Fibroblast of lung (primary cell): ENCODE results near the gene ITIH4. TPM values are rescaled to one million over a fixed set of nuclear protein-coding genes. Genes with fewer than 3 reads are reported as not detected.

Experiments
- DNase-seq, 2 donors: peaks; one replicate each; pipeline versions ENCODE4 v3.0.0 to v3.0.0-alpha.2; 2010; ENCODE audit warnings: low read depth in 2 of 2
- H2AFZ ChIP-seq: 2 replicates; pipeline ENCODE4 v1.5.1; 2012; ENCODE audit warnings: low read length, control low read depth, inconsistent platforms
- H3K27ac ChIP-seq: 2 replicates; pipeline ENCODE4 v1.5.1; 2011; ENCODE audit warnings: low read length, control low read depth; ENCODE audit not compliant: insufficient read depth
- H3K27me3 ChIP-seq: 2 replicates; pipeline ENCODE4 v1.5.1; 2011; ENCODE audit warnings: mild to moderate bottlenecking, low read length; ENCODE audit not compliant: control insufficient read depth, insufficient read depth
- H3K36me3 ChIP-seq: 2 replicates; pipeline ENCODE4 v1.5.1; 2011; ENCODE audit warnings: low read length; ENCODE audit not compliant: control insufficient read depth, insufficient read depth
- H3K4me1 ChIP-seq: 2 replicates; pipeline ENCODE4 v1.5.1; 2011; ENCODE audit warnings: low read length; ENCODE audit not compliant: control insufficient read depth, insufficient read depth; ENCODE audit errors: extremely low read depth
- H3K4me2 ChIP-seq: 2 replicates; pipeline ENCODE4 v1.5.1; 2011; ENCODE audit warnings: low read length, control low read depth; ENCODE audit not compliant: insufficient read depth; ENCODE audit errors: extremely low read depth
- H3K4me3 ChIP-seq, 4 experiments: fragments of 200-600 bp in 1 of 4; sonication (generic) in 1 of 4; replicated peaks in 1 of 4; 2 replicates each; pipeline ENCODE4 v1.5.1; 2011 to 2016; ENCODE audit warnings: low read length in 4 of 4, low read depth in 3 of 4, mild to moderate bottlenecking in 3 of 4, control low read depth in 2 of 4, inconsistent platforms in 1 of 4, mixed read lengths in 1 of 4; ENCODE audit not compliant: insufficient read depth in 1 of 4; ENCODE audit errors: control extremely low read depth in 1 of 4
- H3K79me2 ChIP-seq: 2 replicates; pipeline ENCODE4 v1.5.1; 2012; ENCODE audit warnings: mild to moderate bottlenecking, low read length, inconsistent platforms; ENCODE audit not compliant: control insufficient read depth, insufficient read depth
- H3K9ac ChIP-seq: 2 replicates; pipeline ENCODE4 v1.5.1; 2011; ENCODE audit warnings: mild to moderate bottlenecking, low read length, control low read depth; ENCODE audit not compliant: insufficient read depth
- H3K9me3 ChIP-seq: 2 replicates; pipeline ENCODE4 v1.5.1; 2012; ENCODE audit warnings: low read depth, low read length; ENCODE audit not compliant: control insufficient read depth, insufficient read depth
- H4K20me1 ChIP-seq: 2 replicates; pipeline ENCODE4 v1.5.1; 2011; ENCODE audit warnings: low read length; ENCODE audit not compliant: control insufficient read depth, insufficient read depth; ENCODE audit errors: extremely low read depth
- EZH2 ChIP-seq: IDR thresholded peaks from 2 replicates; pipeline ENCODE4 v1.5.1; 2012; ENCODE audit warnings: low read length, control low read depth, mild to moderate bottlenecking; ENCODE audit errors: missing control alignments
- polyA minus RNA-seq: library from RNA; depleted of rRNA, polyadenylated mRNA; stranded (reverse); fragments of >200 nt; gene quantifications from 2 replicates; pipeline ENCODE4 v1.2.3, GENCODE V29; 2011; ENCODE audit warnings: low replicate concordance
- polyA plus RNA-seq, 2 donors: library from polyadenylated mRNA; depleted of rRNA in 1 of 2; stranded (reverse) in 1 of 2; unstranded in 1 of 2; fragments of >200 nt; gene quantifications; 2 replicates each; pipeline ENCODE4 v1.2.1, GENCODE V29; 2011 to 2012; ENCODE audit warnings: missing spikeins in 1 of 2
- total RNA-seq: library from RNA; depleted of rRNA; stranded (reverse); fragments of >200 nt; gene quantifications from 2 replicates; pipeline ENCODE4 v1.2.1, GENCODE V29; 2014
- TF ChIP-seq, protein P1 (sequence below), 2 donors: IDR thresholded peaks in 1 of 2; conservative IDR thresholded peaks in 1 of 2; 1 replicate in 1 of 2; 2 replicates in 1 of 2; pipeline ENCODE4 v1.5.1; 2011 to 2012; ENCODE audit warnings: low read length in 2 of 2, control low read depth in 1 of 2, inconsistent platforms in 1 of 2, low read depth in 1 of 2, mild to moderate bottlenecking in 1 of 2

The ITIH4 gene
- total RNA-seq (2.6 TPM in 2 replicates), polyA plus RNA-seq (0.36 and 1.1 TPM in 2 replicates), polyA minus RNA-seq (1.0 TPM in 1 of 2 replicates, not detected in the other)
- 0.40 and 0.79 TPM in 2 replicates for polyA plus RNA-seq (2012)

DNA sequence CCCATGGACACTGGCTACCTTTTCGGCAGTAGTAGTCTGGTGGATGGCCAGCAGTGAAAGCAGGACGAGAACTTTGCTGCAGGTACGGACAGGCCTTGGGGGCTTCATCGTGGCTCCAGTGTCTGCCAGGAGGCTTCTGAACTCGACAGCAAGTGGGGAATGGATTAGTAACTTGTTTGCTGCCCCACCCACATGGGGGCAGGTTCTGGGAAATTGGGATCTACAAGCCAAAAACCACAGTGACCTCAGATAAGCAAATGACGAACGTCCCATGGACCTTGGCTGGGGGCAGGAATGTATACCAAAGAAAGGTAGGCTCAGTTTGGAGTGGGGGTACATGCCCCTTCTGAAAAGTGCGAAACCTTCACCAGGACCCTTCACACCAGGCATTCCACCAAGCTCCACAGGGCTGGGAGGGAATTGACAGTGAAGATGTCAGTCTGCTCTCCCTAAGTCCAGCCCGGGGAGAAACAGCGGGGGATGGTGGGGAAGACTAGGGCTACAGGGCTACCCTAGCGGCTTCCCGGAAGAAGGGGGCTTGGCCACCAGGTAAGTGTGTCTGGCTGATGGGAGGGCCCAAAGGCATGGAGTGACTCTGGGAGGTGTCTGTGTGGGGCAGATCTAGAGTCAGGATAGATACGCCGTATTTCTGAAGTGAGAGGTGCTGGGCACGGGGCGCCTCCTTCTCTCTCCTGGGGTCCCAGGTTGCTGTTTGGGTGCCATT, at the start of gene ITIH4:
ITIH4 (minus strand) TSS at position 138 of the 724 bp plus-strand sequence; CDS start at position 108, 30 bp downstream.
- Histone ChIP-seq H3K79me2 (no peaks in the 10 kb centered on the region), H3K9me3 (no peaks in the 10 kb centered on the region), H3K36me3 (no peaks in the 10 kb centered on the region), H3K4me3 (no peak within 1 kb of the TSS), H3K9ac (no peak within 1 kb of the TSS), H3K4me1 (peaks cover 21% of the 10 kb centered on the region), H3K27me3 (no peaks in the 10 kb centered on the region), H2AFZ (no peak within 1 kb of the TSS), H4K20me1 (no peaks in the 10 kb centered on the region), H3K4me2 (no peak within 1 kb of the TSS), H3K27ac (no peak within 1 kb of the TSS)
- DNase-seq = peak in 1 of 2 donors; percentile 54
- TF ChIP-seq, protein P1, sequence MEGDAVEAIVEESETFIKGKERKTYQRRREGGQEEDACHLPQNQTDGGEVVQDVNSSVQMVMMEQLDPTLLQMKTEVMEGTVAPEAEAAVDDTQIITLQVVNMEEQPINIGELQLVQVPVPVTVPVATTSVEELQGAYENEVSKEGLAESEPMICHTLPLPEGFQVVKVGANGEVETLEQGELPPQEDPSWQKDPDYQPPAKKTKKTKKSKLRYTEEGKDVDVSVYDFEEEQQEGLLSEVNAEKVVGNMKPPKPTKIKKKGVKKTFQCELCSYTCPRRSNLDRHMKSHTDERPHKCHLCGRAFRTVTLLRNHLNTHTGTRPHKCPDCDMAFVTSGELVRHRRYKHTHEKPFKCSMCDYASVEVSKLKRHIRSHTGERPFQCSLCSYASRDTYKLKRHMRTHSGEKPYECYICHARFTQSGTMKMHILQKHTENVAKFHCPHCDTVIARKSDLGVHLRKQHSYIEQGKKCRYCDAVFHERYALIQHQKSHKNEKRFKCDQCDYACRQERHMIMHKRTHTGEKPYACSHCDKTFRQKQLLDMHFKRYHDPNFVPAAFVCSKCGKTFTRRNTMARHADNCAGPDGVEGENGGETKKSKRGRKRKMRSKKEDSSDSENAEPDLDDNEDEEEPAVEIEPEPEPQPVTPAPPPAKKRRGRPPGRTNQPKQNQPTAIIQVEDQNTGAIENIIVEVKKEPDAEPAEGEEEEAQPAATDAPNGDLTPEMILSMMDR (conservative IDR thresholded peaks at IDR 0.05 in 1 of 2, IDR thresholded peaks at IDR 0.05 in 1 of 2; ENCODE audit: low read depth in 1 of 2, low read length in 2 of 2) = no peak
- TF ChIP-seq EZH2 = no peak

DNA sequence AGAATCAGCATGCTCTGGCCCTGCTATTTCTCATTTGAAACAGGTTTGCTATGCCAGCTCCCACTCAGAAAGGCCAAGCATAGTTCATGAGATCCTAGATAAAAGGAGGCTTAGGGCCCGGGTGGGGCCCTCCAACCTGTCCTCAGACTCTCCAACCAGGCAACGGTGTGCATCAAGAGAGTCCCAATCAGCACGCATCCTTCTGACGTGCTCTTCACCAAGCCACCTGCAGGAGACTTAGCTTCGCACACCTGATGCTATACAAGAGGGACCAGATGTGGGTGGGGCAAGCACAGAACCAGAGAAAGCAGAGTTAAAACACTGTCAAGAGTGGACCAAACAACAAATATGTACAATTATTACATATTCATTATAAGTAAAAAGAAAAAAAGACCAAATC, 49.6 kb upstream of the ITIH4 start:
- Histone ChIP-seq H3K9me3 (no peaks in the 10 kb centered on the region), H3K27ac (no peak overlapping the region), H3K4me2 (no peak overlapping the region), H3K9ac (no peak overlapping the region), H3K4me1 (no peaks in the 10 kb centered on the region), H3K27me3 (no peaks in the 10 kb centered on the region), H3K4me3 (no peak overlapping the region), H3K79me2 (no peaks in the 10 kb centered on the region), H2AFZ (no peak overlapping the region), H4K20me1 (no peaks in the 10 kb centered on the region), H3K36me3 (peaks cover 3% of the 10 kb centered on the region)
- no peak for DNase-seq
- no peak for TF ChIP-seq EZH2
- TF ChIP-seq, protein P1 (conservative IDR thresholded peaks at IDR 0.05 in 1 of 2, IDR thresholded peaks at IDR 0.05 in 1 of 2; ENCODE audit: low read depth in 1 of 2, low read length in 2 of 2) = no peak

DNA sequence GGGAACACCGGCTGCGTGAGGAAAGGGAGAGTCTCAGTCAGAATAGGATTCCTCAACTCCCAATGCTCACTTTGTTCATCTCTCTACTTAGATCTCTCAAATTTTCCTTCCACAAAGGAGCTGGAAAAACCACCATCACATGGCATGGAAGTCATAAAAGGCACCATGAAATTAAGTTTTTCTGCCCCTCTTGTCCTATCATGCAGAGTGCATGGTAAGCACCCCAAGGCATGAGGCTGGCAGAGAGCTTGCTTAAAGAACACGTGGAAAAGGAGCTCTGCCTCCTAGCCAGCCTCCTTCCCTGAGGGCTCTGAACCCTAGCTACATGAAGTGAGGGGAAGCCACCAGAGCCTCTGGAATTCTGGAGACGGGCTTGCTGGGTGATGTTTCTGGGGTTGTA, 49.1 kb upstream of the ITIH4 start:
- TF ChIP-seq, protein P1 (conservative IDR thresholded peaks at IDR 0.05 in 1 of 2, IDR thresholded peaks at IDR 0.05 in 1 of 2; ENCODE audit: low read depth in 1 of 2, low read length in 2 of 2) = no peak
- no peak for TF ChIP-seq EZH2
- Histone ChIP-seq H3K9me3 (no peaks in the 10 kb centered on the region), H3K4me1 (no peaks in the 10 kb centered on the region), H3K79me2 (no peaks in the 10 kb centered on the region), H3K27me3 (no peaks in the 10 kb centered on the region), H2AFZ (no peak overlapping the region), H3K4me3 (no peak overlapping the region), H3K9ac (no peak overlapping the region), H3K4me2 (no peak overlapping the region), H3K36me3 (peaks cover 3% of the 10 kb centered on the region), H4K20me1 (no peaks in the 10 kb centered on the region), H3K27ac (no peak overlapping the region)
- DNase-seq = no peak
